ENCODE data around the gene CNPY3.

The CNPY3 gene

DNA sequence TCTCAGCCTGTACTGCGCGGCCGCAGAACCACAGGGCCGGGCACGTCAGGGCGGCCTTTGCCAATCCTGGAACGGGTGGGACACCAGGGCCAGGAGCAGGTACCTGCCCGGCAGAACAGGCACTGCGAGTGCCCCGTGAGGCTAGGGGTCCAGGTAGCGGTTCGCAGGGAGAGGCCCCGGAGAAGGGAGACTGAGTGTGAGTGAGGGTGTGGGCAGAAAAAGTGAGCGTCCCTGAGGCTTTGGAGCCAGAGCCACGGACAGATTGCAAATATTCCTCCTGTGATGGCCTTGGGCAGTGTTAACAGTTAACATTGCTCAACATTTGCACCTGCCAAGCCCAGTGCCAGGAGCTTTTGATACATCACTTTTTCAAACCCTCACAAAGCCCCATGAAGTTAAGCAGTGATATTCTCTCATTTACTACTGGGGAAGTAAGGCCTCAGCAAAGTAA lies 31.8 kb downstream of the CNPY3 start:
- no peak for DNase-seq

GRCh38 chr6:42962096-42962495 lies 32.8 kb downstream of the CNPY3 start:
- no peak for DNase-seq

GRCh38 chr6:42962502-42963178 lies 33.4 kb downstream of the CNPY3 start:
- no peak for DNase-seq

DNA sequence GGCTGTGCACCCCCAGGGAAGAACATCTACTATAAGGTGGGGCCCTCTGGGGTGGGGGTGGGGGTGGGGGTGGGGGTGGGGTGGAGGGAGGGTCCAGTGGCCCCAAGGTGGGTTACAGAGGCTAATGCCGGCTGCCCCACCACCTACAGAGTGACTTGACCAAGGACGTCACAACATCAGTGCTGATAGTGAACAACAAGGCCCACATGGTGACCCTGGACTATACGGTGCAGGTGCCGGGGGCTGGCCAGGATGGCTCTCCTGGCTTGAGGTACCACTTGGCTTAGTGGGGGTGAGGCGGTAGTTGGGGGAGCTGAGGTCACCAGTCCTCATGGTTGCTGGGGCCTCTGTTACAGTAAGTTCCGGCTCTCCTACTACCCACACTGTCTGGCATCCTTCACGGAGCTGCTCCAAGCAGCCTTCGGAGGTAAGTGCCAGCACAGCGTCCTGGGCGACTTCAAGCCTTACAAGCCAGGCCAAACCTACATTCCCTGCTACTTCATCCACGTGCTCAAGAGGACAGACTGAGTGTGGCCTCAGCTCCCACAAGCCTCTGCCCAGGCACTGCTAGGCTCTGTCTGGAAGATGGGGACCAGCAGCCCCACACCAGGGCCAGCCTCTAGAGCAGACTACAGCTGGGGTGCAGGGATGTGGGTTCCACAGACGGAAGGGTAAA lies 34.0 kb downstream of the CNPY3 start:
- no peak for DNase-seq

- no peak for DNase-seq
These were observed 34.8 kb downstream of the CNPY3 start for GRCh38 chr6:42963855-42964605.

- no peak for DNase-seq
These were observed 37.3 kb downstream of the CNPY3 start for GRCh38 chr6:42966571-42966970.

DNA sequence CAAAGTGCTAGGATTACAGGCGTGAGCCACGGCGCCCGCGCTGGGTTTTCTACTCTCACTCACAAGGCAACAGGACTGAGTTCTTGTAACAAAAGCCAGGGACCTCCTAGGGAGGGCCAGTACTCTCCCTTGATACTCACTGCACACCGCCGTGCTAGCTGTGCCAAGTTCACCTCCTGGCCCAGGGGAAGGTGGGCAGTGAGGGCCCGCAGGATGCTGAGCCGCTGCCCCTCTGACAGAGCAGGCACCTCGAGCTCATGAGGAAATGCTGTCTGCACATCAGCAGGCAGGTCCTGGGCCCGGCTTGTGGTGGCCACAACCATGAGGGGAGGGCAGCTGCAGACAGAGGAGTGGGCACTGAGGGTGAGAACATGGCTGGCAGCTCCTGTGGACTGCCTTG lies 37.9 kb downstream of the CNPY3 start:
- no peak for DNase-seq

DNA sequence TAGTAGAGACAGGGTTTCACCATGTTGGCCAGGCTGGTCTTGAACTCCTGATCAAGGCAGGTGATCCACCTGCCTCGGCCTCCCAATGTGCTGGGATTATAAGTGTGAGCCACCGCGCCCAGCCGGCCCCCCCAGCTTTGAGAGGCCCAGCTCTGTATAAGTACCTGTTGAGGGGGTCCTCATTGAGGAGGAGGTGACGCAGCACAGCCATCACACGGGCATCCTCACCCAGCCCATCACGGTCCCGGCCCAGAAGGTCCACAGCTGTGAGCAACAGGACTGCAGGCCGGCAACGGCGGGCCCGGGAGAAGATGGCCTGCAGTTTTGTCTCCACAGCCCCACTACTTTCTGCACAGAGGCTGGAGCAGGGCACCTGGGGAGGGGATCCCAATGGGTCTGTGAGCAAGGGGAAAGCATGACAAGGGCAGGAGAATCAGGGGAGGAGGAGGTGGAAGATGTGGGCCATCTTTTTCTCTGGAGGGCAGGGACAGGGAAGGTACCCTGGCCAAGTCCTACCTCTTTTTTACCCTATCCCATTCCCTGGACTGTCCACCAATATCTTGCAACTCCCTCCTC lies 38.9 kb downstream of the CNPY3 start:
- DNase-seq, result no peak

DNA sequence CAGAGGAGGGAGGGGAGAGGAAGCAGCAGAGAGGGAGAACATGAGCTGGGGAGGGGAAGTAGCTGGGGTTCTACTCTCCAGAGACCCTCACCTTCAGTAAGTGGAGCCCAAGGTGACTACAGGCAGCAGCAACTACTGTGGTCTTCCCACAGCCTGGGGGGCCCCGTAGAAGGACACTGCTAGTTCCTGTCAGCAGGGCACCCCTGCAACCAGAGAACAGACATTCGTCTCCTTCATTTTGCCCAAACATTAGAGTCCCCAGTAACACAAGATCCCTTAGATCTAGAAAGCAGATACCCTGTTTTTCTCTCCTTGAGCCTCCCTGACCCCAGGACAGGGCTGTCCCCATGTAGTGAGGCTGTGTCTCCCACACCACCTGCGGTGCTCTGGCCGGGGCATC lies 39.5 kb downstream of the CNPY3 start:
- no peak for DNase-seq

DNA sequence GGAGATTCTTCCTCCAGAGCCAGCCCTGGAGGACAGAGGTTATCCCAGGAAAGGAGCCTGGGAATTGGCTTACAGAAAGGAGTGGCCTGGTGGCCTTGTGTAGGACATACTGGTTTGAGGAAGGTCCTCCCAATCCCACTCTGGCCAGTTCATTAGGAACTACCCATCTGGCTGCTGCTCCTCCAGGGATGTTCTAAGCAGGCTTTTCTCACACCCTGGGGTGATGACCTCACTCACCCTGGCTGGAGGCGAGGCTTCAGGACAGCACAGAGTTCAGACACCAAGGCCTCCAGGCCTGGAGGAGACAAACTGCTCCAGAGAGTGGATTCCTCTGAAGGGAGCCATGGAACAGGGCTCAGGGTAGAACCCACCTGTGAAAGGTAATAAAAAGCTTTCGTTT lies 40.2 kb downstream of the CNPY3 start:
- no peak for DNase-seq

DNA sequence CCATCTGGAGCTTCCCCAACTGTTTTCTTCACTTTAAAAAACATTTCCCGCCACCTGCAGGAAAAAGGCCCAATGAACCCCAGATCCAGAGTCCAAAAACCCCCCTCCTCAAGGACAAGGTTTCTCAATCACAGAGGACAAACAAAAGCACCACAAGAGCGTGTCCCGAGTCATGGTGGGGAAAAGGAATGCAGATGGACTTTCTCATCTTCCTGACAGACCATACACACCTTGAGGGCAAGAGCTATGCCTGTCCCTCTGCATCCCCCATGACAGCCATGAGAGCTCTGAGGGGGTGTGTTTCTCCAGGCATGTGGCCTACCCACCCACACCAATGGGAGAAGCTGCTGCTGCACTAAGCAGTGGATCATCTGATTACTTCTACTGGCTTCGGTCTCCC lies 40.7 kb downstream of the CNPY3 start:
- no peak for DNase-seq

DNA sequence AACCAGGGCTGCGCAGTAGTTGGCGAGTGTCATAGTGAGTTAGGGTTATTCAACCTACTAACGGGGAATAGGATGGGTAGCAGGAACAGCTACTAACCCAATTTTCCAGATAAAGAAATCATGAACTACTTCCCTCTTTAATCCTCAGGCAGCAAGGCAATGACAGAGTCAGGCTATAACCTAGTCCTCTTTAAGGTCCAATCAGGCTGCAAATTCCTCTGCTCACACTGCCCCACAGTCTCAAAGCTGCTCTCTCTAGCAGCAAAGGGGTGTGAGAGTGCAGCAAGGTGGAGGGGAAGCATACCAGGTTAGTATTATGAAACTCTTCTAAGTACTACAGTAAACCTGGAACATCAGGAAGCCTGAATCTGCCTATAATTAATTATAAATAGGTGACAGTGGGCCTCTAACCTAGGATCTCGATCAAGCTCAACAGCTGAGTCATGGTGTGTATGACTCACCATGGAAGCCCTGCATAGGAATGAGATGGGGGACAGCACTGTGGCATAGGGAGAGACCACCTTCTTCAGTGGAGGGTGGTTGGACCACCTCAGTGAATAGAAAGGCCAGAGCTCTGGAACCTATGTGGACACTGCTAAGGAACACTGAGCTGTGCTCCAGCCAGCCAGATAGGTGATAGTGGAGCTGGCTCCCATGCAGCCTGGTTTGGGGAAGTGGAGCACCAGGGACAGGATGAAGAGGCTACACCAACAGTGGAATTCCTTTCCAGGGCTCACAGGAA lies 41.8 kb downstream of the CNPY3 start:
- DNase-seq, result no peak

DNA sequence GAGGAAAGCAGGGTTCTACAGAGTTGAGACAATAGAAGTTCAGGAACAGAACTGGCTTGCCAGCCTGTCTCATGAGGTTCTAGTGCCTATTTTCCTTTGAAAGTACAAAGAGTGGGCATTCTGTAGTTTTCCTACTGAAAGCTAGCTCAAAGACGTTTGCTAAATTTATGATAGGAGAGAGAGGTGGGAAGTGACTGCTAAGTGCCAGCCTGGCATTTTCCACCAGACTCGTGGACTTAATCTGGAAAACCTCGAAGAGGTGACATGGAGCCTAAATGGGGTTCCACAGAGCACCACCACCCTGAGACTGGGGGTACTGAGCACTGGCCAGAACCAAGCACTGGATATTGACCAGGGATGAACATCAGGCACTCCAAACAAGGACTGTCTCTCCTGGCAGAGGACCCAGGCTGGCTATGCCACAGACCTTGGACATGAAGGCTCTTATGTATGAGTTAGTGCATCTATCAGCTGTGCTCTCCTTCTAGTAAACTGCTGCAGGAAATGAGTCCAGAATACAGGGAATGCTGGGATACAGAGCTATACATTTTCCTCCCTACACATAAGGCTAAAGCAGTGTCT lies 42.6 kb downstream of the CNPY3 start:
- no peak for DNase-seq

- DNase-seq, result no peak
These were observed 44.6 kb downstream of the CNPY3 start for GRCh38 chr6:42973926-42974325.

GRCh38 chr6:42974919-42975505 lies 45.7 kb downstream of the CNPY3 start:
- DNase-seq, result no peak

- DNase-seq, result no peak
These were observed 49.2 kb downstream of the CNPY3 start for GRCh38 chr6:42978487-42978838.

GRCh38 chr6:42978839-42979522 lies 49.7 kb downstream of the CNPY3 start, which contains the start of gene PEX6:
TSS of gene PEX6 (minus strand) at chr6:42979181. CDS start at chr6:42979150, 31 bp downstream.
- DNase-seq, result peak; percentile 86

DNA sequence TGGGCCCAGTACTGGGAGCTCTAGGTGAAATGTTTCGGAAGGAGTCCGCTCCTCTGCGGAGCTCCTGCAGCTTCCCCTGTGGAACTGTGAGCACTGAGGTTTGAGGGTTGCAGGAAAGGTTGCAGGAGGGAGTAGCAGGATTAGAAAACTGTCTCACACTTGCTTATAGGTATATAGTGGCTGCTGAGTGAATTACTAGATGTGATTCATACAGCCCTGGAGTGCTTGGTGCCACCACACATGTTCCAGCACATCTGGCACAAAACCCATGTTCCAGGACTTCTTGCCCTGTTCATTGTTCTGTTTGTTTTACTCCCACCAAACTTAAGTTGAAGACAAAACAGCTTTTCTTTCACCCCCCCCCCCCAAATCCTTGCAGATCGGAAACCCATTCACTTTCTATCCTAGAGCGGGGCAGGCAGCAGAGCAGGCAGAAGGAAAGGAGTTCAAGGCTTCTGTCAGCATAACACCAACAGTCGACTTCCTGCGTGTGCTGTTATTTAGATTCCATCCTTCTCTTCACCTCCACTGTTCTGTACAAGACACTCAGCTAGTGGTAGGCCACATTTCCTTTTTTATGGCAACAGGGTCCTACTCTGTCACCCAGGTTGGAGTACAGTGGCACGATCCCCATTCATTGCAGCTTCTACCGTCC lies 50.4 kb downstream of the CNPY3 start:
- no peak for DNase-seq

- no peak for DNase-seq
These were observed 52.6 kb downstream of the CNPY3 start for GRCh38 chr6:42981836-42982235.

GRCh38 chr6:42984001-42984923 lies 55.0 kb downstream of the CNPY3 start, which contains the start of gene PPP2R5D:
TSS of gene PPP2R5D (plus strand) at chr6:42984570. CDS start at chr6:42984678, 108 bp downstream.
- peak; percentile 93 for DNase-seq

Measured in activated CD4-positive, alpha-beta T cell treated with anti-CD3 and anti-CD28 coated beads for 1 hour (primary cell).